GM12878 (cell line): ENCODE measurements around the gene NUP50.

Experiments used
- CEBPB ChIP-seq, 2 experiments: fragments of 150-350 bp in 1 of 2; IDR thresholded peaks; 2 replicates each; pipeline ENCODE4 v1.6.1; 2012 to 2014; ENCODE audit warnings: low read depth in 2 of 2, low read length in 2 of 2, borderline replicate concordance in 1 of 2, inconsistent platforms in 1 of 2
- CEBPZ ChIP-seq: fragments of 150-350 bp; IDR thresholded peaks from 2 replicates; pipeline ENCODE4 v1.6.1; 2016; ENCODE audit warnings: low read depth, low read length
- E4F1 ChIP-seq: fragments of 450-650 bp; IDR thresholded peaks from 2 replicates; pipeline ENCODE4 v1.6.1; 2018; ENCODE audit warnings: borderline replicate concordance, mild to moderate bottlenecking; ENCODE audit not compliant: partially characterized antibody
- EZH2 ChIP-seq: IDR thresholded peaks from 2 replicates; pipeline ENCODE4 v1.6.1; 2012; ENCODE audit warnings: low read depth, mild to moderate bottlenecking, control low read depth, inconsistent platforms, low read length, borderline replicate concordance; ENCODE audit not compliant: control insufficient read depth
- HDAC6 ChIP-seq: fragments of 200-600 bp; sonication (generic); IDR thresholded peaks from one replicate; pipeline ENCODE4 v1.8.0; 2017; ENCODE audit warnings: antibody characterized with exemption; ENCODE audit not compliant: unreplicated experiment
- MXI1 ChIP-seq: fragments of 150-350 bp; IDR thresholded peaks from 2 replicates; pipeline ENCODE4 v1.6.1; 2011; ENCODE audit warnings: low read depth, mild to moderate bottlenecking, inconsistent platforms, low read length, improper control_type of control experiment
- NKRF ChIP-seq: fragments of 450-650 bp; conservative IDR thresholded peaks from 2 replicates; pipeline ENCODE4 v1.6.1; 2017; ENCODE audit warnings: mild to moderate bottlenecking, moderate library complexity
- POLR2A ChIP-seq: IDR thresholded peaks from 2 replicates; pipeline ENCODE4 v1.6.1; 2011; ENCODE audit warnings: low read depth, mild to moderate bottlenecking, low read length
- POLR2AphosphoS5 ChIP-seq: IDR thresholded peaks from 2 replicates; pipeline ENCODE4 v1.6.1; 2011; ENCODE audit warnings: mild to moderate bottlenecking, low read length, inconsistent platforms
- SMC3 ChIP-seq: IDR thresholded peaks from 2 replicates; pipeline ENCODE4 v1.6.1; 2011; ENCODE audit warnings: low read length, improper control_type of control experiment, borderline replicate concordance
- TF ChIP-seq, protein P1 (sequence below), 3 experiments: IDR thresholded peaks in 2 of 3; conservative IDR thresholded peaks in 1 of 3; 2 replicates each; pipeline ENCODE4 v1.5.1; 2011; ENCODE audit warnings: low read depth in 3 of 3, low read length in 3 of 3, mild to moderate bottlenecking in 3 of 3, control low read depth in 2 of 3, moderate library complexity in 2 of 3, inconsistent platforms in 1 of 3, mixed read lengths in 1 of 3; ENCODE audit not compliant: control insufficient read depth in 2 of 3, insufficient read depth in 1 of 3; ENCODE audit errors: extremely low read depth in 1 of 3
- TF ChIP-seq, protein P2 (sequence below): IDR thresholded peaks from 2 replicates; pipeline ENCODE4 v1.6.1; 2012; ENCODE audit warnings: mild to moderate bottlenecking, low read depth, low read length

- TF ChIP-seq EZH2 (no peak), POLR2AphosphoS5 (no peak), MXI1 (no peak), POLR2A (no peak), NKRF (no peak), CEBPZ (no peak), E4F1 (no peak), HDAC6 (no peak), SMC3 (no peak), CEBPB (IDR thresholded peaks at IDR 0.05; ENCODE audit: borderline replicate concordance in 1 of 2, low read depth in 2 of 2, low read length in 2 of 2) (no peak)
- TF ChIP-seq, protein P1, sequence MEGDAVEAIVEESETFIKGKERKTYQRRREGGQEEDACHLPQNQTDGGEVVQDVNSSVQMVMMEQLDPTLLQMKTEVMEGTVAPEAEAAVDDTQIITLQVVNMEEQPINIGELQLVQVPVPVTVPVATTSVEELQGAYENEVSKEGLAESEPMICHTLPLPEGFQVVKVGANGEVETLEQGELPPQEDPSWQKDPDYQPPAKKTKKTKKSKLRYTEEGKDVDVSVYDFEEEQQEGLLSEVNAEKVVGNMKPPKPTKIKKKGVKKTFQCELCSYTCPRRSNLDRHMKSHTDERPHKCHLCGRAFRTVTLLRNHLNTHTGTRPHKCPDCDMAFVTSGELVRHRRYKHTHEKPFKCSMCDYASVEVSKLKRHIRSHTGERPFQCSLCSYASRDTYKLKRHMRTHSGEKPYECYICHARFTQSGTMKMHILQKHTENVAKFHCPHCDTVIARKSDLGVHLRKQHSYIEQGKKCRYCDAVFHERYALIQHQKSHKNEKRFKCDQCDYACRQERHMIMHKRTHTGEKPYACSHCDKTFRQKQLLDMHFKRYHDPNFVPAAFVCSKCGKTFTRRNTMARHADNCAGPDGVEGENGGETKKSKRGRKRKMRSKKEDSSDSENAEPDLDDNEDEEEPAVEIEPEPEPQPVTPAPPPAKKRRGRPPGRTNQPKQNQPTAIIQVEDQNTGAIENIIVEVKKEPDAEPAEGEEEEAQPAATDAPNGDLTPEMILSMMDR (IDR thresholded peaks at IDR 0.05 in 2 of 3, conservative IDR thresholded peaks at IDR 0.05 in 1 of 3; ENCODE audit: control insufficient read depth in 2 of 3, extremely low read depth in 1 of 3, insufficient read depth in 1 of 3, low read depth in 3 of 3, low read length in 3 of 3): no peak
- TF ChIP-seq, protein P2, sequence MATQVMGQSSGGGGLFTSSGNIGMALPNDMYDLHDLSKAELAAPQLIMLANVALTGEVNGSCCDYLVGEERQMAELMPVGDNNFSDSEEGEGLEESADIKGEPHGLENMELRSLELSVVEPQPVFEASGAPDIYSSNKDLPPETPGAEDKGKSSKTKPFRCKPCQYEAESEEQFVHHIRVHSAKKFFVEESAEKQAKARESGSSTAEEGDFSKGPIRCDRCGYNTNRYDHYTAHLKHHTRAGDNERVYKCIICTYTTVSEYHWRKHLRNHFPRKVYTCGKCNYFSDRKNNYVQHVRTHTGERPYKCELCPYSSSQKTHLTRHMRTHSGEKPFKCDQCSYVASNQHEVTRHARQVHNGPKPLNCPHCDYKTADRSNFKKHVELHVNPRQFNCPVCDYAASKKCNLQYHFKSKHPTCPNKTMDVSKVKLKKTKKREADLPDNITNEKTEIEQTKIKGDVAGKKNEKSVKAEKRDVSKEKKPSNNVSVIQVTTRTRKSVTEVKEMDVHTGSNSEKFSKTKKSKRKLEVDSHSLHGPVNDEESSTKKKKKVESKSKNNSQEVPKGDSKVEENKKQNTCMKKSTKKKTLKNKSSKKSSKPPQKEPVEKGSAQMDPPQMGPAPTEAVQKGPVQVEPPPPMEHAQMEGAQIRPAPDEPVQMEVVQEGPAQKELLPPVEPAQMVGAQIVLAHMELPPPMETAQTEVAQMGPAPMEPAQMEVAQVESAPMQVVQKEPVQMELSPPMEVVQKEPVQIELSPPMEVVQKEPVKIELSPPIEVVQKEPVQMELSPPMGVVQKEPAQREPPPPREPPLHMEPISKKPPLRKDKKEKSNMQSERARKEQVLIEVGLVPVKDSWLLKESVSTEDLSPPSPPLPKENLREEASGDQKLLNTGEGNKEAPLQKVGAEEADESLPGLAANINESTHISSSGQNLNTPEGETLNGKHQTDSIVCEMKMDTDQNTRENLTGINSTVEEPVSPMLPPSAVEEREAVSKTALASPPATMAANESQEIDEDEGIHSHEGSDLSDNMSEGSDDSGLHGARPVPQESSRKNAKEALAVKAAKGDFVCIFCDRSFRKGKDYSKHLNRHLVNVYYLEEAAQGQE: no peak
These were observed 8.5 kb upstream of the NUP50 start for GRCh38 chr22:45155050-45155840.
